ENCODE measurements around the gene CDH13.

The CDH13 gene

GRCh38 chr16:83542491-83542890 is 915.7 kb downstream of the CDH13 start:
- no peak for DNase-seq

GRCh38 chr16:83549316-83550182 is 922.8 kb downstream of the CDH13 start:
- no peak for DNase-seq

GRCh38 chr16:83550183-83550569 is 923.4 kb downstream of the CDH13 start:
- DNase-seq, result no peak

DNA sequence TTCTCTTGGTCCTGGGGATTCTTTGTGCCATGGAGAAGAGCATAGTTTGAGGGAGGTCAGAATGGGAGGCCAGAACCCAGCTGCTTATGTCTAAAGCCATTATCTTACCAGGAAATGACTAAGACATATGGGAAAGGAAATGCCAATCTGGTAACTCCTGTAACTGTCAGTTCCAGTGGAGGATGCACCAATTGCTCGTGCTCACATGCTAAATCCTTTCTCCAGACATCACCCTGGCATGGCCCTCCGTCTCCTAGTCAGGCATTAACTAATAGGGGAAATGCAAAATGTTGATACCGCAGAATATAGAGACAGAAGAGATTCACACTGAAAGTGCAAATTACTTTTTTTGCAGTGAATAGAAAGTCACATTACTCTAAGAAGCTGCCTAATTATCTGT is 925.5 kb downstream of the CDH13 start:
- no peak for DNase-seq

DNA sequence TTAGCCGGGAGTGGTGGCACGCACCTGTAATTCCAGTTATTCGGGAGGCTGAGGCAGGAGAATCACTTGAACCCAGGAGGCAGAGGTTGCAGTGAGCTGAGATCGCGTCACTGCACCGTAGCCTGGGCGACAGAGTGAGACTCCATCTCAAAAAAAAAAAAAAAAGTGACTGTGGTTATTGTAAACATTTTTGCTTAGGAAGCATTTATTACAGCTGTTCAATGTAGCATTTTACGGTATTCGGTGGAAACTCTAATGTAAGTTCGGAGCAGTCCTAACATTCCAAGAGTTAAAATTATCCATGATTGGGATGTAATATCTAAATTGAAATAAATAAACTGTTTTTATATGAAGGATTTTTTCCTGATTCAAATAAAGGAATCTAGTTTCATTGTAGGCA is 926.2 kb downstream of the CDH13 start:
- no peak for DNase-seq

GRCh38 chr16:83554096-83554495 is 927.3 kb downstream of the CDH13 start:
- DNase-seq, result no peak

GRCh38 chr16:83554540-83554939 is 927.8 kb downstream of the CDH13 start:
- DNase-seq, result no peak

DNA sequence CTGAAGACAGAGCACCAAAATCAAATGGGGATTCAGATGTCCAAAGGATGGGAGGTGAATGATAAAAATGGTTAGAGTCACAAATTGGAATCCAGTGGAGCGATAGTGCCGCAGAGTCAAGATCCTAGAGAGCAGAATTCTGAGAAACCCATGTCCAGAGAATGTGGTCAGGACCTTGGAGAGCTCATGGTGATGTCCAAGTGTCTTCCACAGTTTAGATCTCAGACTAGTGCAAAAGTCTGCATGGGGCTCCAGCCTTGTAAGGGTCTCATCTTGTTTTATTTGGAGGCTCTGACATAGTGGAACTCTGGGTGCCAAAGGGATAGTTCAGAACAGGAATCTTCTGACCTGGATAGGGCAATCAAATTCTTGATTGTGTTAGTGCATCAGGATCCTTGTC is 935.1 kb downstream of the CDH13 start:
- no peak for DNase-seq

DNA sequence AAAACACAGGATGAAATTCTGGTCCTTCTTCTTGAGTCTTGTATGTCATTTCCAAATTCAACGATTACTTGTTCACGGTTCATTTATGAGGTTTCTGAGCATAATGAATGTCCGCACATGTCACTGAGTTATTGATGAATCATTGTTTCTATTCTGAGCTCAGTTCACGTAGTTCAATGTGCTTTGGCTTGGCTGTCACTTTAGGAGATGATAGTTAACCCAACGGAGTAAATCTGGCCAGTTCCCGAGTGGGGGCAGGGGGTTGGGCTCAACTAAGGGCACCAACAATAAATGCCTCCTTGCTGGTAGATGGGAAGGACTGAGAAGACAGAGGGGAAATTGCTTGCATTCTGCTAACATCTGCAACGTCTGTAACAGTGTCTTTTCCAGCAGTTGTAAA is 941.6 kb downstream of the CDH13 start:
- DNase-seq, result no peak

GRCh38 chr16:83574388-83574787 is 947.6 kb downstream of the CDH13 start:
- DNase-seq, result no peak

GRCh38 chr16:83577078-83577745 is 950.4 kb downstream of the CDH13 start:
- DNase-seq, result no peak

GRCh38 chr16:83578171-83578570 is 951.4 kb downstream of the CDH13 start:
- DNase-seq, result no peak

GRCh38 chr16:83579027-83579426 is 952.3 kb downstream of the CDH13 start:
- no peak for DNase-seq

DNA sequence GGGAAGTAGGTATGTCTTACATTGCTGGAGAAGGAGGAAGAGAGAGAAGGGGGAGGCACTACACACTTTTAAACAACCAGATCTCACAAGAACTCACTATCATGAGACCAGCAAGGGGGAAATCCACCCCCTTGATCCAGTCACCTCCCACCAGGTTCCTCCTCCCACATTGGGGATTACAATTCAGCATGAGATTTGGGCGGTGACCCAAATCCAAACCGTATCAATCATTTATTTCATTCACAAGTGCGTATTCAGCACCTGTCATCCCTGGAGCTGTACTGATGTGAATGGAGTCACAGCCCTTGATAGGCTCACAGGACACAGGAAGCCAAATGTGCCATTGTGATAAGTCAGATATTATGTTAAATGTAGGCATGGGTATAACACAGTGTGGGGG is 952.7 kb downstream of the CDH13 start:
- no peak for DNase-seq

DNA sequence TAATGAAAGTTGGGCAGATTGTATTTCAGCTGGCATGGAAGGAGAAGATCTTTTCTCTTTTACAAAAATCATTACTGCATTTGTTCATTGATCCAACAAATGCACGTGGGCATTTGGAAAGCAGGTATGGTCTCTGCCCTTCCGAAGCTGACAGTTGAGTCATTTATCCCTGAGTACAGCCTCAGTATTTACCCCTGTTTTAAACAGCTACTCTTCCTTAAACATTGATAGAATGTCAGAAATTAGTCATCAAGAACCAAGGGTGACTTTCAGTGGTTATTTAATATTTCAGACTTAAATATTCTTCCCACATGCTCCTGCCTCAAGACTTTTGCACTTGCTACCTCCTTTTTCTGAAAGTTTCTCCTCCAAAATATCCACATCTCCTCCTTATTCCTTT is 954.3 kb downstream of the CDH13 start:
- no peak for DNase-seq

DNA sequence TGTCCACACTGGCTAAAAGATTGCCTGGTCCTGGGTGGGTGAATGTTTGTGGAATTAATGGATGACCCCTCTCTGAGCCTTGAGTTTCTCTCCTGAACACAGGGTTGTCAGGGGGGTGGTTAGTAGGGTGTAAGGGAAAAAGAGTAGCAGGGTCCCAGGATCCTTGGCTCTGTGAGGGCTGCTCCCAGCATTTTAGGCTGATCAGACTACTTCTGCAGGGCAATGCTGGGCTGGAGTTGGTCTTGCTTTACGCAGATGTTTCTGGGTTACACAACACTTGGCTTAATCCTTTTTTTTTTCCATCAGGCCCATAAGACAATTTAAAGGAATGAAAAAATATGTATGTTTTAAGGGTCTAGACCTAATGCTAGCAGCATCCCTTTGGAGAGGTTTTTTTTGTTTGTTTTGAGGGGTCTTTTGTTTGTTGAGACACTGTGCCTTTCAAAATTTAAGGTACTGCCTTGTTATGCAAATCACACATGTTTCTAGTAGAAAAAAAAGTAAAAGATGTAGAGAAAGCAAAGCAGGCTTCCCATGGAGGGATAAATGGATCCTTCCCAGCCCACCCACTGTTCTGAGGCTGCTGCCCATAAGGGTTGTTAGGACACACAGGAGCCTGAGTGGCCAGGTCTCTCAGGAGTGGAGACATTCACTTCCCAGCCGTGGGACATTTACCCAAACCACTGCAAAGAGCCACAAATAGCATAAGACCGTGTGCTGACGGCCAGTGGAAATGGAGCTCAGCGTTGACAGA is 955.4 kb downstream of the CDH13 start:
- no peak for DNase-seq

DNA sequence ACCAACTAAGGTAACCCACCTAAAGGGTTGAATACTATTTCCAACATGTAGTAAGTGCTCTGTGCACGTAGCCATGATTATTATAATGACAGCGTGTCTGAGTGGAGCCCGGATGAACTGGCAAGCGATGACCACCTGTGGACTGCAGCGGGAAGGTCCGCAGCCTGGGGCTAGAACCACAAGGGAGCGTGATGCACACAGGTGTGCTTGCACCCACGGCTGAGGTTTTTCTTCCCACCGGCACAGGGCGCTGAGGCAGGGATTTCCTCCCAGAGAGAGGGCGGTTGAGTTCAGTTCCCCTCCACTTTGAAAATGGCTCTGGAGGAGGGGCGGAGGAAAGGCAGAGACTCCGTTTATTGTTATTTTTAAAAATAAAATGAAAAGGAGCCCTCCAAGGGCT is 959.3 kb downstream of the CDH13 start:
- no peak for DNase-seq

- DNase-seq, result no peak
Measured at GRCh38 chr16:83586461-83587200, 959.9 kb downstream of the CDH13 start.

DNA sequence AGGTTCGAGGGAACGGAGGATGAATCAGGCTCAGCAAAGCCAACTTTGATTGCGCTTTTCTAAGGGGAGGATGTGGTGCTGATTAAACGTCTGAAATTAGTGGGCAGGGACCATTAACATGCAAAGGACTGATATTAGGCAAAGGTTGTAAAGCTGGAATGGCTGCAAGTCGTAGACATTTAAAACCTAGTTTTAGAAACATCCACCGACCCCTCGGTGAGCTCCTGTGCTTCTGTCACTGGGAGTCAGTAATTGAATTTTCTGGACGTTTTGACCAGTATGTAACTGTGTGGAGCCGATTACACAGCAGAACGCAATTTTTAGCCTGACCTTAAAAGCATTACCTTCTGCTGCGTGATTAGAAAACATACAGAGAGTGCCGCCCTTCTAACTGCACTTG is 960.4 kb downstream of the CDH13 start:
- DNase-seq, result no peak

DNA sequence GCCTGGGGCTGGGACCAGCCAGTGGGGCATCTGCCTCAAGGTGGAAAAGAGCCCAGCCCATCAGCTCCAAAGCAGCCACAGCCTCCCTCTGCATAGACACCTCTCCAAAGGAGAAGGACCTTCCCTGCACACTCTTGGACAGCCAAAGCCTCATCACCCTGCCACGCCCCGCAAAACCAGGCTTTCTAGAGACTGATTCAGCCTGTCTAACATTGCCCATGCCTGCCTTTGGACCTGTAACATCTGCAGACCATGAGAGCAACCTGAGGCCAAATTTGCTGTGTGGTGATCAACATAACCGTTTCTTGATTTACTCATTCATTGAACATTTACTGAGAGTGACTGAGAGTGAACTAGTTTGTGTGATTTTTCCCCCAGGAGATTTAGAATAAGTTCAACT is 961.3 kb downstream of the CDH13 start:
- no peak for DNase-seq

DNA sequence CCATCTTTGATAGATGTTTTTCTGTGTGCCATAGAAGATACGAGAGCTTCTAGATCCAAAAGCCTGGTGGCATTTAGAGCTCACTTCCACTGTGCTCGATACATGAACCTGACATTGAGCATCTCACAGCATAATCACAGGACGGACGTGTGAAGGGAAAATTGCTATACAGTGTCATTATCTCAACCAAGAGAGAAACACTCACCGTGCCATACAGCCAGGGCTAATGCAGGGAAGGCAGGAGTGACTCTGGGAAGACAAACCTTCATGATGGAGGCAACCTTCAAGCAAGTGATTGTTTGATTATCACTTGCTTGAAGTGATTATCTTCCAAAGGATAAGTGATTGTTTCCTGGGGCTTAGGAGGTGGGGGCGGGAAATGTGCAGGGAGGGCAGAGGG is 962.8 kb downstream of the CDH13 start:
- DNase-seq, result no peak

- DNase-seq, result no peak
Measured at GRCh38 chr16:83592778-83593177, 966.0 kb downstream of the CDH13 start.
